ENCODE data around the gene COL4A2.
"Not testable (repeated sequence)": the region's sequence is repeated elsewhere in the genome, so short reads cannot be mapped to it uniquely, and the experiment has no call there.

The COL4A2 gene

DNA sequence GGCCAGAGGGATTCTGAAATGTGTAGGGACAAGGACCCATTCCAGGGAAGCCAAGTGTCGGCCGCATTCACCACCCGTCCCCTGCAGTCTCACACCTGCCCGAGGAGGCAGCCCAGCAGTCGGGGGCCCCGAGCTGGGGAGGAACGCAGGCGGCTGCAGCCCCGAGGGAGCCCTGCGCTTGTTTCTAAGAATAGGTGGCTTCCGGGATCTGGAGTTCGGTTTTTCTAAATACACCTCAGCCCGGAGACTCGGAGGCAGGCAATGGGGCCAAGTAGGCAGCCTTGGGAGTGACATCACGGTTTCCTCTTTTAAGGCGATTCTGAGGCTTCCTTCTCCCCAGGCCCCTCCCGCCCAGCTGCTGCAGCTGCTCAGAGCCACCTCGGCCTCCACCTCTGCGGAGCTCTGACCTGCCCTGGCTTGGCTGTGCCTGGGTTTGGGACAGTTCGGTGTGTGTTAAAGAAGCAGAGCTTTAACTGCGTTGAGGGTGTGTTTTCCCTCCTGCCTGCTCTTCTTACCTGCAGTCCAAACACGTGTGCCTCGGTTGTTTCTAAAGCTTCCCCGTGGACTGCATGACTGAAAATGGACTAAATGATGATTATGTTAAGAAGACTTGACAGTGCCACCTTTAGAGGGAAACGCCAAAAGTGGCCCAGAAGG lies 80.5 kb downstream of the COL4A2 start:
- no peak for DNase-seq

DNA sequence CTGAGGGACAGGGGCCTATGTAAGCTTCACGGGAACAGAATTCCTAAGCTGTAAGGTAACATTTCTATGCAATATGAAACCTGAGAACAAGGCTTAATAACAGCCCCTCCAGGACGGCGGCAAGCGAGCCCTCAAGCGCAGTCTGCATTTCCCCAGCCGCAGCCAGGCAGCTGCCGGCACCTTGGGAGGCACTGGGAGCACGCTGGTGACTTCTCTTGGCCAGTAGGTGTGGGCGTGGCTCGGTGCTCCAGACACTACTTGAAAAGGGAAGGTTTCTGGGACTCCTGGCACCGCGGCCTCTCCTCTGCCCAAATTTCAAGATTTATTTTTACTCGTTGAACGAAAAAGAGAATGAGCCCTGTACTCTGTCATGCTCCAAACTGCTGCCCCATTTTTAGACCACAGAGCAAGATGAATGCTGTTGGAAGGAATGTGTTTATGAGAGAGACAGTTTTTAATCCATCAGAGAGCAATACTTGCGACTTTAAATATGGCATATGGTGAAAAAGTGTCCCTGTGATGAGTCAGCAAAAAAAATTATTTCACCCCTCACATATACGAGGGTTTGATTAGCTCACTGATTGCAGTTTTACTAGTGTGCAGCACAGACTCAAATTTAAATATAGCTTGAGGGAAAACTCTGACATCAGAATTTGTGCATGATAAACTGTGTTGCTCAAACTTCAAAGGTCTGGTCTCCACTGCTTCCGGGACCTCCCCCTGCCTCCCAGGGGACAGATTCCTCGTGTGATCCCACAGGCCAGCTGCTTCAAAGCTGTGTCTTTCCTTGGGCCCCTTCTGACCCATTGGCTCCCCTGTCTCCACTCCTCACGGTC lies 81.2 kb downstream of the COL4A2 start:
- no peak for DNase-seq

DNA sequence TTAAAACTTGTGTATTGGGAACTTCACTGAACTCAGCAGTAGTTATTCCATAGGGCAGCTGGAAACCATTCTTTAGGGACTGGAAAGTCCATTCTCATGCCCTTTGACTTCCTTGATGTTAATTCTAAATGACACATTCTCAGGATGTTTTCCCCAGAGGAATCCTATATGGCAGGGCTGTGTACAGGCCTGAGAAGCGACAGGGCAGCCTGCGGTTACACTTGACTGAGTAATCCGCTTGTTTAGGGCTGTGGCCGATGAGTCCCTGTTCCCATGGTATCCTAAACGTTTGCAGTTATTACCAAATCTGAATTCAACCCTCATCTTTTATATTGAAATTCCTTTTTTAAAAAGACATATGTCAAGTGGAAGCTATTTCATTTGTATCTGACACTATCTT lies 83.5 kb downstream of the COL4A2 start:
- no peak for DNase-seq

DNA sequence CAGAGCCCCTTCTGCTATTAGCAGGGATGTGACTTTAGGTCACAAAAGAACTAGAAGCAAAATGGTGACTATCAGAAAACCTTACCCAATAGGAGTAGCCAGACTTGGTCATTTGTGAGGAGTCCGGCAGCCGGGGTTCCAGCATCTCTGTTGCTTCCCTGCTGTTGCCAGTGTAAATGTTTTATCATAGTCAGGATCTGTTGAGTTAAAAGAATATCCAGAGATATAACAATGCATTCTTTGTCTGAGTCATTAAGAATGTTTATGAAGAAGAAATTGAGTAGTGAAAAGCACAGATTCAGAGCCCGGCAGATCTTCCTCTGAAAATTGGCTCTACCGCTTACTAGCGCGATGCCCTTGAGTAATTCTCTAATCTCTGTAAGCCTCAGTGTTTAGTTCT lies 84.2 kb downstream of the COL4A2 start:
- no peak for DNase-seq

DNA sequence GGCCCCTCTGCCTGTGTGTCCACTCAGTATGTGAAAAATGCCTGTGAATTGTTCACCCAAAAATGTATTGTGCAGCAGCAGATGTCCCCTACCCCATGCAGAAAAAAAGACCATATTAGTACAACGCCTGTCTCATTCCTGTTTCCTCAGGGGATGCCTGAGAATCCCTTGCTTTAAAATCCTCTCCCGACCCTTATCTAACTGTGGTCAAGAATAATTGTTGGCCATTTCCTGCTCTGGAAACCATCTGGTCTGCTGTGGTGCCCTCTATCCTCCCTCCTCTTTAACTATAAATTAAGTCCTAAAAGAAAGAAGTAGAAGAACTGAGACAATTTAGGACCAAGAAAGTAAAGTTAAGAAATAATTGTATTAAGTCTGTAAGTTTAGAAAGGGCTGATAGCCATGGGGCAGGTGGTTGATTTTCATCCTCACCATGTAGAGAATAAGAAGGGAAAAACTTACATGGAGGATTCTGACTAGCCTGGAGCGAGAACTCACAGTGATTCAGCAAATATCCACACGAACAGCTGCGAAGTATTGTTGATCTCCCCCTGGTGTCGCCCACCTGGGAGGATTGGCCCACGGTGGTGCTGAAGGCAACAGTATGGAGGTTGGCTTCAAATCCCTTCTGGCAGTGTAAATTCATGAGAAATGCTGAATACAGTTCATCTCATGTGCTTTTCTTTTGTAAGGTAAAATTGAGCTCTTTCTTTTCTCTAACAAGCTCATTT lies 85.6 kb downstream of the COL4A2 start:
- DNase-seq = no peak

DNA sequence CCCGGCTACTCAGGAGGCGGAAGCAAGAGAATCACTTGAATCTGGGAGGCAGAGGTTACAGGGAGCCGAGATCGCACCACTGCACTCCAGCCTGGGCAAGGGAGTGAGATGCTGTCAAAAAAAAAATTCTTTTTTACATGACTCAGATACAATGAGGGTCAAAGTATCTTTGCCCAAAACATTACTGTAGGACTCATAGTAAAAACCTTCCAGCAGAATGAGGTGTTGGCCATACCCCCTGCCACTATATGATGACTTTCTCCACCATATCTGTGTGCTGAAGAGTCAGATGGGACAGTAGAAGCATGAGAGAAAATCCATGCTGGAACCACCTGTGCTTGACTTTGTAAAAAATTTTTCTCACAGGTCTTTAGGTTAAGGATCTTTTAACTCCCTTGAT lies 86.7 kb downstream of the COL4A2 start:
- DNase-seq = no peak

DNA sequence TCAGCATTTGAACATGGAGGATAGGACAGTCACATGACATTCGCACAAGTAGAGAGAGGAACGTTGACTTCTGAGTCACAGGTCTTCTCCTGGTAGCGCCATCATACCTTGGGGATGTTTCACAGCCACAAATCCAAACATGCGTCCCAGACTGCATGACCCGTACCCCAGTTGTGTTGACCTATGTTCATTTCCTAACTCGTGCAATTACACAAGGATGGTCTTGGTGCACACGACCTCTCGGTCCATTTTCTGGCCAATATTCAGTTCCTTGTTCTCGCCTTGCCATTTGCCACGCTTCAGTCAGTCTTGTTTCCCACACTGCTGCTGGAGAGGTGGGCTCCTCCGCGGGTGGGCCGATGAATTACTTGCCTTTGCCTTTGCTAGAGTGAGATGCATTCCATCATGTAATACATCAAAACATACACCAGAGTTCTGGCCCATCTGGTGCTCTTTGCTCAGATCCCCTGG lies 87.3 kb downstream of the COL4A2 start:
- no peak for DNase-seq

DNA sequence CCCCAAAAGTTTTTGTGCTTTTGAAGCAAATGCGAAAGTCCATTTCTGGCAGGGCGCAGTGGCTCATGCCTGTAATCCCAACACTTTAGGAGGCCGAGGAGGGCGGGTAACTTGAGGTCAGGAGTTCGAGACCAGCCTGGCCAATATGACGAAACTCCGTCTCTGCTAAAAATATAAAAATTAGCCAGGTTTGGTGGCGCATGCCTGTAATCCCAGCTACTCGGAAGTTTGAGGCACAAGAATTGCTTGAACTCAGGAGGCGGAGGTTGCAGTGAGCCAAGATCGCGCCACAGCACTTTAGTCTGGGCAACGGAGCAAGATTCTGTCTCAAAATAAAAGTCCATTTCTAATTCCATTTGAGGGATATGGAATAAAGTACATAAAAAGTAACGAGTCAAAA lies 88.5 kb downstream of the COL4A2 start:
- DNase-seq = not testable (repeated sequence)

DNA sequence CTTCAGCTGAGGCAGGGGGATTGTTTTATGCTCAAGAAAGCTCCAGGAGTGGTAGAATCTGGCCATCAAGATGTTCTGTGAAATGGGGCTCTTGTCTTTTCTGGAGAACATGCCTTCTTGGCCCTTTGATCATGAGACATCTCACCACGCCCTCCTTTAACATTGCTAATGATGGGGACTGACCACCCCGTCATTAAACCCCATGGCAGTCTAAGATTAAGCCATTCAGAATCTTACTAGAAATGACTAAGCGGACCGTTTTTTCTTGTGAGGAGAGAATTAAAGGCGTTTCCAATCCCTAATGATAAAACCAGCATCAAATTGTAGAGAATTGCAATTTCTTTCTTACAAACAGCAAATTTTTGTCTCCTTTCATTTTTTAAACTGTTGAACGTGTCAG lies 89.4 kb downstream of the COL4A2 start:
- DNase-seq = no peak

DNA sequence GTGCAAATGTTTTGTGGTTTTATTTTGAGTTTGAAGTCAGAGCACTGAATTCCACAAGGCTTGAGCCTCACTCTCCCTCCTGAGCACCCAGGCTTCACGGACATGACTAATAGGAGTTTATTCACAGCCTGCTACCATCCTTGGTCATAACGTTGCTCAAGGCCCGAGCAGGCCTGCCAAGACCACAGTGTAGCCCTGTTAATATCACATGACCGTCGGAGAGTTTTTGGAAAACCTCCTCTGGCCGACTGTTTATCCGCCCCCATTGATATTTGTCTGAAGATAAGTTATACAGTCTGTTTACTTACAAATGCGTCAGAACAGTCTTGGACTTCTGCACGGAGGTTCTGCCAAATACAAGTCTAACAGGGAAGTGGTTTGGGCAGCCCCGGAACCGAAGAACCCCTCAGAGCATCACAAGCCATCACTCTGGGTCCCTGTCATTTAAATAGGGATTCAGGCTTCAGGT lies 89.9 kb downstream of the COL4A2 start:
- no peak for DNase-seq

DNA sequence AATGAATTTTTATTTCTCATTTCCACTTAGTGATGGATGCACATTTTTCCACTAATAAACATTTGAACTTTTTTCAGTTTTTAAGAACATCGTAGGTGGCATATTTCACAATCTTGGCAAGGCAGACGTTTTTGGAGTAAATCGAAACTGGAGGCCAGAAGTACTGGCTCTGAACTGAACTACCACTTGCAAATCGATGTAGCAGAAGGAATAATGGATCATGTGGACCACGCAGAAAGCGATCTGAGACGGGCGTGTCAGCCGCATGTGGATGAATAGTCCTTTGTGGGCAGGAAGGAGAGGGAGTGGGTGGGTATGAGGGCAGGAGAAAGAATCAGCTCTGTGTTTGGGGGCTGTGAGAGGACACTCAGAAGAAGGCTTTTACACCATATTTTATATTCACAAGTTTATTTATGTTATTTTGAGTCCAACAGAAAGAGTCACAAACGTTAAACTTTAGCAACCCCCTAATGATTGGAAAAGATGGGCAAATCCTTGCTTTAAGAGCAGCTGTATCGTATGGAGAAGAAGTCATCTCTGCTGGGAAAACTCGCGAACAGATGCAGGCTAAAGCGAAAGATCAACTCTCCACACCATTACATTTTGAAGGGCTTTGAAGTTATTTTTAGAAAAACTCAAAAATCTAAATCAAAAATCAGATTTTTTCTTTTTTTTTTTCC lies 90.5 kb downstream of the COL4A2 start:
- DNase-seq = no peak

DNA sequence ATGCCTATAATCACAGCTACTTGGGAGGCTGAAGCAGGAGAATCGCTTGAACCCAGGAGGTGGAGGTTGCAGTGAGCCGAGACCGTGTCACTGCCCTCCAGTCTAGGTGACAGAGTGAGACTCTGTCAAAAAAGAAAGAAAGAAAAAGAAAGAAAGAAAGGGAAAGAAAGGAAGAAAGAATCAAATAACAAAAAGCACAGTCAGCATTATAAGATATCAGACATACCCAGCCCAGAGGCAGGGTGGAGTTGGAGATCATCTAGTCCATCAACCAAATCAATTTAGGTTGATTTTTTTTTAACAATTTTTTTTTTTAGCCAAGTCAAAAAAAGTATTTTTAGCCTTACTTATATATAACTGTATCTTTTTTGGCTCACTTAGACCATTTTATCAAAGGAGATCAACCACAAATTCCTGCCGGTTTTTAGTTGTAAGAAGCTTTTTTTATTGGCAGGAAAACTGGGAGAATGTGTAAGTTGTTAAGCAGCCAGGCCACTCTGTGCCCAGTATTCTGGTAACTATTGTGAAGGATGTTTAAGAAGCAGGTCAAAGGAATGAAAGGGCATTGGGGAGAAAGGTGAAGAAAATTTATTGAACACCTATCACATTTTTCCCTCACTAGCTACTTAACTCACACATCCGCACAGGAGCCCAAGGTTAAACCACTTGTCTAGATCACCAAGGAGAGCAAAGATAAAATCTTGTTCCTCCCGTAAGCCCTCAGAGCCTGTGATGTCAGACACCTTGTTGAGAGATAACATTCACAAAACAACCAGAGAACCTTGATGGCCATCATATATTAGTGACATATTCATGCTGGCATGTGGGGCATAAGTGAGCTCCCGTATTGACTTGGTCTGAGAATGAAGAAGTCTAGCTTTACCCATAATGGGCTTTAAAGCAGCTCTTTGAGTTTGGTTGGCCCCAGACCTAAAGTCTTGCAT lies 91.8 kb downstream of the COL4A2 start:
- DNase-seq = no peak

DNA sequence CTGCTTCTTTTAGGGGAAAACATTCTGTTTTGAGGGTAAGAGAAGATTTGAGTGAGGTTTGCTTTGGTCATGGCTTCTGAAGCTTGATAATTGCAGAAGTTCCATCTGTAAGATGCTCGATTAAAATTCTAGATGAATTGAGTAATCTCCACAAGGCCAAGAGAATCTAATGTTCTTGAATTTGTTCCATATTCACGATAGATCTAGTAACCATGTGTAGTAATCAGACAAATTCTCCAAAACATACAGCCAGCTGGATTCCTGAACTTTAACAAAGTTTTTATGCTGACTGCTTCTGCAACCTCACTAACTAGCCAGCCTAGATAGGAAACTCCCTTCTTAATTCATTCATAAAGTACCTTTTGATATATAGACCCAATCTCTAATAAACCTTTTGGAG lies 92.7 kb downstream of the COL4A2 start:
- no peak for DNase-seq

DNA sequence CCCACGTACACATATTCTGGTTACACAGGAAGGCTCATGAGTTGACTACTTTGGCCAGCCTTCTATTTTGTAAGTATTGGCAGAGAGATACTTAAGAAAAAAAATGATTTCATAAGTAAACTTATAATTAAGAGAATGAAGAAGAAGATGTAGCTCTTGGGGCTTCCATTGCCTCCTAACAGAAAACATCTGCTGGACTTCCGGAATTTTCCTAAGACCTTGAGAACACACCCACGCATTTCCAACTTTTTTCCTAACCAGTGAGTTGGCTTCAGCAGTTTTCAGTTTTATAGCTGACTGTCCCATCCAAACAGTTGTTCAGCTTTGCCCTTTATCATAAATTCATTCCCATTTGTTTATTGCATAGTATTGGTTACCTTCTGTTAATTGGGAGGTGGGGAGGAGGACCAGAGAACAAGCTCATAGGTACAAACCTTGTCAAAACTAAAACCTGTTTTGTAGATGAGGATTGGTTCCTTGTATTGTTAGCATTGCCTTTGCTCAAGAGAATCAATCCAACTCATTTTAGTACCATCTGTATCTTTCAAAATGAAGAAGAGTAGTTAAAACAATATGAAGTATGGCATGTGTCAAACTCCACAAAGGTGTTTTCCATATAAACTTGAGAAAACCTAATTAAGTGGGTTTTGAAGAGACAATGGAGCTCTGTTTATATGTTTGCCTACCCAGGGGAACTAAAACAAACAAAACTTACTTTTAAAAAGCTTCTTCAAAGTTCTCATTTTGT lies 93.9 kb downstream of the COL4A2 start:
- DNase-seq = no peak

DNA sequence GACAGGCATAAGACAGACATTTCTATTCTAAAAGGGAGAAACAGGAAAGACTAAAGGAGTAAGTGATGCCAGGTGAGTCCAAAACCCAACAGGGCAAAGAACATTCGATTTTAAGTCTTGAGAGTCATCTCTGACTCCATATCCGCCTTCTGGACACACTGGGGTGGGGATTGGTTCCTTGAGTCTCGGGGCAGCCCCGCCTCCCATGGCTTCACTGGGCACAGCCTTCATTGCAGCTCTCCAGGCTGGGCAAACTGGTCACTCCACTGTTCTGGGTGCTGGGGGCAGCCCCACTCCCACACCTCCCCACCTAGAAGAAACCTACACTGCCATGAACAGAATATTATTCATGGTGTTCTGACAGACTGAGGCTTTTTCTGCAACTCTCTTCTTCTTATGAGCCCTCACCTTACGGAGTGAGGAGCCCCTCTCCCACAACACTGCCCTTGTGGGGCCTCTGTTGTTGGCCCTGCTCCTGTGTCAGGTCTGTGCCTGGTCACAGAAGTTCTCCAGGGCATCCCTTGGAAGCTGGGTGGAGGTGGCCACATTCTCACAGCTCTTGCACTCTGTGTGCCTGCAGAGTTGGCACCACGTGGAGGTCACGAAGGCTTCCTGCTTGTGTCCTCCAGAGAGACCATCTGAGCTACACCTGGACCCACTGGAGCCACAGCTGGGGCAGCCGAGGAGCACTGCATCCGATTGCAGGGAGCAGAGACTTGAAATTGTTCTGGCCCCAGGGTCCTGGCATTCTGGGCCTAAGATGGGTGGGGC lies 95.4 kb downstream of the COL4A2 start:
- no peak for DNase-seq

DNA sequence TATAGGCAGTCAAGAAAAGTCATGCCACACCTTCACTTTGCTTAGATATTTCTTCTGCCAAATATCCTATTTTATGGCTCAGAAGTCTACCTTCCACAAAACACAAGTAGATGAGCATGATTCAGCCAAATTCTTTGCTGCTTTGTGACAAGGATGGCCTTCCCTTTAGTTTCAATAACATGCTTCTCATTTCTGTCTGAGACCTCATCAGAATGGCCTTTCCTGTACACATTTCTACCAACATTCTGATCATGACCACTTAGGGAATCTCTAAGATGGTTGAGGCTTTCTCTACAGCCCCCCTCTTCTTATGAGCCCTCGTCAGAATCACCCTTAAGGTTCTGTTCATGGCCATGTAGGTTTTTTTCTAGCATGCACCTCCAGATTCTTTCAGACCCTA lies 96.2 kb downstream of the COL4A2 start:
- no peak for DNase-seq

DNA sequence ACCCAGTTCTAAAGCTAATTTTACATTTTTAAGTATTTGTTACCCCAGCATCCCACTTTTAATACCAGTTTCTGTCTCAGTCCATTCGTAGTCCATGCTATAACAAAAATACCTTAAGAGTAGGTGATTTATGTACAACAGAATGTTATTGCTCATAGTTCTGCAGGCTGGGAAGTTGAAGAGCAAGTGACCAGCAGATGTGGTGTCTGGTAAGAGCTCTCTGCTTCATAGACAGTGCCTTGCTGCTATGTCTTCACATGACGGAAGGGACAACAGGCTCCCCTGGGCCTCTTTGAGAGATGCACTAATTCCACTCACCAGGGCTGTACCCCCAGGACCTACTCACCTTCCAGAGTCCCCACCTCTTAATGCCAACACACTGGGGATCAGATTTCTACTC lies 96.6 kb downstream of the COL4A2 start:
- DNase-seq = no peak

DNA sequence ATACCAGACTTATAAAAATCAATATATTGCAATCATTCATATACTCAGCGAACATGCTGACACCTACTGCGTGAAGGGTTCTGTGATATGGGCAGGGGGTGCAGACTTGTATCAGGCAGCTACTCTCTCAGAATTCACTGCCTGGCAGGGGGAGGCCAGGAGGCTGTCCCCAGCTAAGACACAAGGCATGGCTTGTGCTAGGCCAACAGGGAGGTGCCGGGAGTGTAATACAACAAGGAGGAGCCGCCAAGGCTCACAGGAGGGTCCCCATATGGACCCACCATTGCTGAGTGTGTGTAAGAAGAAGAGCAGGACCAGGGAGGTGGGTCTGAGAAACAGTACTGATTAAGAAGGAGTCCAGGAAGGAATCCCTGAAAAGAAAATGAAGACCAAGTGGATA lies 97.2 kb downstream of the COL4A2 start:
- no peak for DNase-seq

DNA sequence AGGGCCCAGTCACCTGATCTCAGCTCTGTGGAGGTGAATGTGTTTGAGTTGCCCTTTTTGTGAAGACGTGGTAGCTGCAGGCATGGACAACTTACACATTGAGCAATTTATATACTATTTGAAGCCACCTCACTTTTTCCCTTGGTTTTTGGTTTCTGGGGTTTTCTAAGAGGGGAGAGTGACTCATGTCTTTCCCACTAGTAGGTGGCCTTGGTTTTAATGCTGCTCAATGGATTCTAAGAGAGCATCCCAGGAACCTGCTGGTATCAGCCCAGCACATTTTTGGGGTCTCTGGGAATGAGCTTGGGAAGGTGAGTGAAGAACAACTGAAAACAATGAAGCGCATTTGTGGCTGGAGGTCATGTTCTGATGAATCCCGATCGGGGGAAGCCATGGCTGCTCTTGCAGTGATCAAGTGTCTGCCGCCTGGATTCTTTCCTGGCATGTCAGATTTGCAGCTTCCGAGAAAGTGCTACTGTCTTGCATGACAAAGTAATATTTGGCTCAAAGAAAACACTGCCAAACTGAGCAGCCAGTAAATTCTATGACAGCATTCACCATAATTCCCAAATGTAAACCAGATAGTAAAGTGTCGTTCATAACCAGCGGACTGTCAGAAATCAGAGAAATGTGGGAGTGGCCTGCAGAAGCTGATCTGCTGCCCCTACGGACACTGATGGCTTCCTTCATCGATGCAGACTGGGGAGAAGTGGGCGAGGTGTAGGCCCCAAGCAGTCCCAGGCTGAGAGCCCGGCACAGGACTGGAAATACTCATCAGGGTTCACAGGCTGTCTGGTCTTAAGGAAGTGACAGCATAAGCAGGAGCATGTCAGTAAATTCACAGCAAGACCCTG lies 98.7 kb downstream of the COL4A2 start:
- no peak for DNase-seq

All from central memory CD4-positive, alpha-beta T cell (primary cell).